Measurements from ENCODE around the gene POLR3GL. TPM values are rescaled to one million over a fixed set of nuclear protein-coding genes. Genes with fewer than 3 reads are reported as not detected.

Gene POLR3GL
- total RNA-seq, 5 donors from 2014 or later (not counting 1 experiment from before 2014, with no cell fraction given): 30.9 to 41.7 (median 38.3) TPM

DNA sequence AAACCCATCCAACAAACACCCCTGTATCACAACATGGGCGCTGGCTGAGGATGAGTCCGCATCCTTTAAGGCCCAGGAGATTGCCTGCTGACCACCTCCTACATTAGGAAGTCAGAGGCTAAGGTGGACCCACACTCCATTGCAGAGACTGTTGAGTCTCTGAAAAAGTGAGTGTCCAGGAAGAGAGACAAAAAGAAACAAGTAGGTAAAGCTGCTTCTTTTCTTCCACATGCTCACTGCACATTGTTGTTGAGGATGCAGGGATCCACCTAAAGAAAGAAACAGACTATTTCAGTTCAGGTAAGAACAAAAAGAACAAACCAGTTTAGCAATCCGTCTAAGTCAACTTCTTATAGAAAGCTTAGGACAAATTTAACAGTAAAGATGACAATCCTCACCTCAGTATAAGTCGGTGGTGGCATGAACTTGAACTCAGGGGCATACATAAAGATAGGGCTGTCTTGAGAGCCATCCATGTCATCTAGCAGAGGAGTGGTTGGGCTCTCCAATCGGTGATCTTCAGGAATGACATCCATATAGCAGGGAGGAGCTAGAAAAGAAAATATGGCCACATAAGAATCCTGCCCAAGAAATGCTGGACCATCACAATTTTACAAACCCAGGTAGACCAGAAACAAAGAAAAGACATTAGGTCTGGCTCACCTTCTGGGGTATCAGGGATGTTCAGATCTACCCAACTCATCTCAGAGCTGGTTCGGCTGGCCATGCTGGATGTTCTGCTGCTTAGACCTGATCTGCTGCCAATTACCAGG lies 29.3 kb downstream of the POLR3GL start:
- H3K27me3 ChIP-seq (replicated peaks in 1 of 2; ENCODE audit: control insufficient read depth in 2 of 2, extremely low read depth in 1 of 2, insufficient read depth in 2 of 2, low read length in 1 of 2): no peaks in the 10 kb centered on the region
- peaks cover 48% of the 10 kb centered on the region for H3K36me3 Mint-ChIP-seq
- ATAC-seq (replicated peaks in 1 of 4) (no peak), DNase-seq (no peak)
- H3K4me3 ChIP-seq (ENCODE audit: control insufficient read depth in 1 of 2, extremely low read depth in 1 of 2, low read length in 1 of 2): peak overlapping the region; percentile 83 to 100
- peak overlapping the region; percentile 98 to 99 for H3K27ac Mint-ChIP-seq
- H3K9me3 Mint-ChIP-seq: no peaks in the 10 kb centered on the region
- whole genome bisulfite sequencing (ENCODE audit: insufficient coverage): no CpG with 5 or more reads among the region's 6 CpGs
- peak overlapping the region; percentile 96 to 98 (median 98) for H3K4me3 Mint-ChIP-seq
- H3K36me3 ChIP-seq (ENCODE audit: control insufficient read depth in 2 of 2, extremely low read depth in 1 of 2, insufficient read depth in 1 of 2, low read length in 1 of 2): peaks cover 8 to 36% of the 10 kb centered on the region in 2 donors
- H3K9me3 ChIP-seq: no peaks in the 10 kb centered on the region
- peaks cover 60 to 70% (median 68%) of the 10 kb centered on the region in 3 donors for H3K4me1 Mint-ChIP-seq
- peaks cover 28 to 35% of the 10 kb centered on the region in 2 experiments for H3K4me1 ChIP-seq (ENCODE audit: control insufficient read depth in 1 of 2, extremely low read depth in 1 of 2, insufficient read depth in 2 of 2, low read length in 2 of 2)
- POLR2A ChIA-PET: interaction anchor here in 1 of 2 donors (0.6 to 1.3 kb wide), 2 partner anchors 14 to 36 kb away, joined by 4 to 10 read pairs; no protein-coding TSS in a partner anchor
- CTCF ChIA-PET: interaction anchor here in 1 of 2 donors (1.1 to 9.6 kb wide), 3 partner anchors 12 to 15 kb away, joined by 3 to 93 read pairs (median 6); no protein-coding TSS in a partner anchor
- H3K27ac ChIP-seq (ENCODE audit: low read length): peak overlapping the region; percentile 82
- H3K27me3 Mint-ChIP-seq: no peaks in the 10 kb centered on the region

GRCh38 chr1:145994391-145995120 lies 30.1 kb downstream of the POLR3GL start:
- DNase-seq (peak in 1 of 35 experiments; percentile 42), ATAC-seq (replicated peaks in 1 of 4) (no peak)
- peaks cover 63 to 74% (median 70%) of the 10 kb centered on the region in 3 donors for H3K4me1 Mint-ChIP-seq
- H3K4me3 Mint-ChIP-seq: peak overlapping the region; percentile 96 to 98 (median 98)
- peaks cover 48% of the 10 kb centered on the region for H3K36me3 Mint-ChIP-seq
- Histone ChIP-seq H3K4me3 (ENCODE audit: control insufficient read depth in 1 of 2, extremely low read depth in 1 of 2, low read length in 1 of 2) (peak overlapping the region; percentile 83 to 100), H3K36me3 (ENCODE audit: control insufficient read depth in 2 of 2, extremely low read depth in 1 of 2, insufficient read depth in 1 of 2, low read length in 1 of 2) (peaks cover 8 to 36% of the 10 kb centered on the region in 2 donors), H3K27ac (ENCODE audit: low read length) (peak overlapping the region; percentile 82), H3K27me3 (replicated peaks in 1 of 2; ENCODE audit: control insufficient read depth in 2 of 2, extremely low read depth in 1 of 2, insufficient read depth in 2 of 2, low read length in 1 of 2) (no peaks in the 10 kb centered on the region), H3K9me3 (no peaks in the 10 kb centered on the region), H3K4me1 (ENCODE audit: control insufficient read depth in 1 of 2, extremely low read depth in 1 of 2, insufficient read depth in 2 of 2, low read length in 2 of 2) (peaks cover 35 to 37% of the 10 kb centered on the region in 2 experiments)
- peak overlapping the region; percentile 98 to 99 for H3K27ac Mint-ChIP-seq
- H3K9me3 Mint-ChIP-seq: no peaks in the 10 kb centered on the region
- CTCF ChIA-PET: interaction anchor here in 1 of 2 donors (0.6 to 9.6 kb wide), 4 partner anchors 12 to 205 kb away, joined by 3 to 93 read pairs (median 4); no protein-coding TSS in a partner anchor
- 17% methylated on average over 7 of the region's 10 CpGs for WGBS (ENCODE audit: insufficient coverage)
- POLR2A ChIA-PET: interaction anchor here (0.5 to 2.5 kb wide), 5 partner anchors 12 to 36 kb away, joined by 3 to 15 read pairs (median 10); no protein-coding TSS in a partner anchor
- H3K27me3 Mint-ChIP-seq: no peaks in the 10 kb centered on the region

DNA sequence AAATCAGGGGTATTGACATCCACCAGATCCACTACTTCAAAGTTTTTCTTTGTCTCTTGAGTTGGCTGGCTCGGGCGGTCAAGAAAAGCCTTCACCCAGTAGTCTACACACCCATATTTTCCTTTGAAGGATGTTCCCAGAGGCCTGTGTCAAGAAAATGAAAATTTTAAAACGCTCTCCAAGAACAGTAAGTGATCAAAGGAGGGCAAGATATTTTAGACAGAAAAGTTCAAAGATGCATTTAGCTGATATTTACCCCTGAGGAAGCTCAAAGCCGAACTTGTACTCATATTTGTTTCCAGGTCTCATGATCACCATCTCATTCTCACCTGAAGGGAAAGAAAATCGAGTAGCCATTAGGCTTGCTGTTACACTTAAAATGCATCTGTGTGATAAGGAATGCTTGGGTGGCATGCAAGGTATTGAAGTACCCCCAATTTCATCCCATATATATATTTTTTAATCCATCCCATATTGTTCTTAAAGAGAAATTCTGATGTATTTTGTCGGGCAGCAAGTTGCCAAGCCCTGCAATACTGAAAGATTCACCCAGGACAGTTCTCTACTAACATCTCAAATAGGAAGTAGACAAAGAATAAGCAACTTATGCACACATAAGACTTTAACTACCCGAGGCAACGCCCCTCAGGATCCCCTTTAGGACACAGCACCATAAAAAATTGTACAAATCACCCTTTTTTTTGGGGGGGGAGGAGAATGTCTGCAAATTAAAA lies 30.8 kb downstream of the POLR3GL start:
- ChIA-PET CTCF (interaction anchor here in 1 of 2 donors (1.7 to 9.6 kb wide), 3 partner anchors 12 to 17 kb away, joined by 6 to 93 read pairs (median 13); no protein-coding TSS in a partner anchor), POLR2A (interaction anchor here in 1 of 2 donors (0.5 to 2.5 kb wide), 4 partner anchors 12 to 33 kb away, joined by 3 to 15 read pairs (median 10); no protein-coding TSS in a partner anchor)
- Histone ChIP-seq H3K36me3 (ENCODE audit: control insufficient read depth in 2 of 2, extremely low read depth in 1 of 2, insufficient read depth in 1 of 2, low read length in 1 of 2) (peaks cover 8 to 36% of the 10 kb centered on the region in 2 donors), H3K4me3 (ENCODE audit: control insufficient read depth in 1 of 2, extremely low read depth in 1 of 2, low read length in 1 of 2) (peak overlapping the region; percentile 83 to 100), H3K27me3 (replicated peaks in 1 of 2; ENCODE audit: control insufficient read depth in 2 of 2, extremely low read depth in 1 of 2, insufficient read depth in 2 of 2, low read length in 1 of 2) (no peaks in the 10 kb centered on the region), H3K4me1 (ENCODE audit: control insufficient read depth in 1 of 2, extremely low read depth in 1 of 2, insufficient read depth in 2 of 2, low read length in 2 of 2) (peaks cover 41 to 43% of the 10 kb centered on the region in 2 experiments), H3K9me3 (no peaks in the 10 kb centered on the region), H3K27ac (ENCODE audit: low read length) (peak overlapping the region; percentile 82)
- Mint-ChIP-seq H3K36me3 (peaks cover 48% of the 10 kb centered on the region), H3K9me3 (no peaks in the 10 kb centered on the region), H3K27ac (peak overlapping the region; percentile 98 to 99), H3K4me3 (peak overlapping the region; percentile 96 to 98 (median 98)), H3K27me3 (no peaks in the 10 kb centered on the region), H3K4me1 (peaks cover 68 to 78% (median 73%) of the 10 kb centered on the region in 3 donors)
- no peak for ATAC-seq (replicated peaks in 1 of 4)
- no peak for DNase-seq
- no CpG with 5 or more reads among the region's 8 CpGs for WGBS (ENCODE audit: insufficient coverage)

GRCh38 chr1:145995964-145996432 lies 31.5 kb downstream of the POLR3GL start:
- Histone ChIP-seq H3K36me3 (ENCODE audit: control insufficient read depth in 2 of 2, extremely low read depth in 1 of 2, insufficient read depth in 1 of 2, low read length in 1 of 2) (peaks cover 8 to 36% of the 10 kb centered on the region in 2 donors), H3K9me3 (no peaks in the 10 kb centered on the region), H3K4me3 (ENCODE audit: control insufficient read depth in 1 of 2, extremely low read depth in 1 of 2, low read length in 1 of 2) (peak overlapping the region; percentile 83 to 100), H3K4me1 (ENCODE audit: control insufficient read depth in 1 of 2, extremely low read depth in 1 of 2, insufficient read depth in 2 of 2, low read length in 2 of 2) (peaks cover 44 to 46% of the 10 kb centered on the region in 2 experiments), H3K27ac (ENCODE audit: low read length) (peak overlapping the region; percentile 82), H3K27me3 (replicated peaks in 1 of 2; ENCODE audit: control insufficient read depth in 2 of 2, extremely low read depth in 1 of 2, insufficient read depth in 2 of 2, low read length in 1 of 2) (no peaks in the 10 kb centered on the region)
- H3K27ac Mint-ChIP-seq: peak overlapping the region; percentile 98 to 99
- ATAC-seq (replicated peaks in 1 of 4) (no peak), DNase-seq (no peak)
- H3K27me3 Mint-ChIP-seq: no peaks in the 10 kb centered on the region
- ChIA-PET POLR2A (interaction anchor here (0.5 to 2.5 kb wide), 14 partner anchors 9 to 715 kb away, joined by 3 to 15 read pairs (median 4); partner anchors contain the start of genes ANKRD34A (in 2 of the 2), POLR3GL (in 2 of the 2), LIX1L (in 1 of the 2) and RNF115 (in 1 of the 2)), CTCF (interaction anchor here in 1 of 2 donors (1.0 to 9.6 kb wide), 5 partner anchors 10 to 151 kb away, joined by 3 to 93 read pairs (median 4); partner anchors contain the start of gene NUDT17)
- WGBS (ENCODE audit: insufficient coverage): 0% methylated on average over 1 of the region's 13 CpGs
- peak overlapping the region; percentile 96 to 98 (median 98) for H3K4me3 Mint-ChIP-seq
- H3K9me3 Mint-ChIP-seq: no peaks in the 10 kb centered on the region
- H3K4me1 Mint-ChIP-seq: peaks cover 65 to 71% (median 70%) of the 10 kb centered on the region in 3 donors
- H3K36me3 Mint-ChIP-seq: peaks cover 48% of the 10 kb centered on the region

GRCh38 chr1:145996433-145997015 lies 32.0 kb downstream of the POLR3GL start, which contains the start of gene TXNIP:
TXNIP (minus strand) TSS chr1:145996579; CDS start chr1:145996266, 313 bp downstream.
- Histone ChIP-seq H3K4me1 (ENCODE audit: control insufficient read depth in 1 of 2, extremely low read depth in 1 of 2, insufficient read depth in 2 of 2, low read length in 2 of 2) (peaks cover 47 to 50% of the 10 kb centered on the region in 2 experiments), H3K9me3 (no peaks in the 10 kb centered on the region), H3K4me3 (ENCODE audit: control insufficient read depth in 1 of 2, extremely low read depth in 1 of 2, low read length in 1 of 2) (peak within 1 kb of the TSS; percentile 83 to 100), H3K27ac (ENCODE audit: low read length) (peak within 1 kb of the TSS; percentile 82), H3K36me3 (ENCODE audit: control insufficient read depth in 2 of 2, extremely low read depth in 1 of 2, insufficient read depth in 1 of 2, low read length in 1 of 2) (peaks cover 8 to 36% of the 10 kb centered on the region in 2 donors), H3K27me3 (replicated peaks in 1 of 2; ENCODE audit: control insufficient read depth in 2 of 2, extremely low read depth in 1 of 2, insufficient read depth in 2 of 2, low read length in 1 of 2) (no peaks in the 10 kb centered on the region)
- Mint-ChIP-seq H3K4me1 (peaks cover 65 to 71% (median 69%) of the 10 kb centered on the region in 3 donors), H3K27ac (peak within 1 kb of the TSS; percentile 98 to 99), H3K9me3 (no peaks in the 10 kb centered on the region), H3K27me3 (no peaks in the 10 kb centered on the region), H3K36me3 (peaks cover 47% of the 10 kb centered on the region), H3K4me3 (peak within 1 kb of the TSS; percentile 96 to 98 (median 98))
- ATAC-seq (replicated peaks in 1 of 4) (peak; percentile 82 to 86 (median 82)), DNase-seq (peak; percentile 77 to 99 (median 94))
- 0% methylated on average over 18 of the region's 30 CpGs for WGBS (ENCODE audit: insufficient coverage)
- POLR2A ChIA-PET: interaction anchor here (0.5 to 2.5 kb wide), 15 partner anchors 9 to 715 kb away, joined by 3 to 15 read pairs (median 4); partner anchors contain the start of genes ANKRD34A (in 2 of the 2), POLR3GL (in 2 of the 2), LIX1L (in 1 of the 2) and RNF115 (in 1 of the 2)
- CTCF ChIA-PET: interaction anchor here in 1 of 2 donors (1.0 to 9.6 kb wide), 6 partner anchors 10 to 151 kb away, joined by 3 to 93 read pairs (median 4); partner anchors contain the start of gene NUDT17
